Prostate gland (tissue), 2 donors: ENCODE data around the gene FAAP20.

Experiments used
- CTCF ChIP-seq, 4 experiments: fragments of 200-600 bp in 2 of 4; fragments of 450-650 bp in 2 of 4; sonication (generic) in 2 of 4; IDR thresholded peaks; 1 replicate in 3 of 4; 2 replicates in 1 of 4; pipeline ENCODE4 v1.5.1; 2016 to 2019; ENCODE audit warnings: antibody characterized with exemption in 4 of 4, mild to moderate bottlenecking in 2 of 4, moderate library complexity in 2 of 4
- POLR2AphosphoS5 ChIP-seq: sonication (generic); formaldehyde crosslinking; IDR thresholded peaks from one replicate; pipeline ENCODE4 v1.6.1; 2017; ENCODE audit warnings: antibody characterized with exemption

GRCh38 chr1:2175681-2176454 lies 18.7 kb downstream of the FAAP20 start:
- TF ChIP-seq CTCF (IDR thresholded peaks at IDR 0.05) (no peak), POLR2AphosphoS5 (no peak)
